HL-60/S4 treated with phorbol 12-myristate 13-acetate at 8.2 ng/mL for 4 days and 3 days (cell line): ENCODE results near the gene SPTB.

ENCODE experiments used
- in situ Hi-C: fragments of 300-500 bp; cut with MboI; formaldehyde crosslinking; loops from 2 replicates; pipeline ENCODE4 v1.15.0; 2022; ENCODE audit warnings: low sequenced_read_pairs

The SPTB gene

DNA sequence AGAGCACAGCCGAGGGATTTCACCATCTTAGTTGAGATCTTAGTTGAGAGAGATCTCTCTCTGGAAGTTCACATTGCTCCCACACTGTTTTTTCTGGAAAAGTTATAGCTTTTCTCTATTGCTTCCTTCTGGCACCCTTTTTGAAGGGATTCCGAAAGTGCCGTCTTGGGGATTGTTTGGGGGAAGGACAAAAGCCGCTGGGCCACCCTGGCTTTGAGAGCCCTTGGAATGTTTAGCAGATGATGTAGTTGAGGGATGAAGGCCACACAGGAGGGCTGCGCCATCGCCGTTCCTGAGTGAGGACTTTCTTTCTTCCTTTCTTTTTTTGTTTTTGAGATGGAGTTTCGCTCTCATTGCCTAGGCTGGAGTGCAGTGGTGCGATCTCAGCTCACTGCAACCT is 157.8 kb downstream of the SPTB start:
- in situ Hi-C loops, result no loop called here

DNA sequence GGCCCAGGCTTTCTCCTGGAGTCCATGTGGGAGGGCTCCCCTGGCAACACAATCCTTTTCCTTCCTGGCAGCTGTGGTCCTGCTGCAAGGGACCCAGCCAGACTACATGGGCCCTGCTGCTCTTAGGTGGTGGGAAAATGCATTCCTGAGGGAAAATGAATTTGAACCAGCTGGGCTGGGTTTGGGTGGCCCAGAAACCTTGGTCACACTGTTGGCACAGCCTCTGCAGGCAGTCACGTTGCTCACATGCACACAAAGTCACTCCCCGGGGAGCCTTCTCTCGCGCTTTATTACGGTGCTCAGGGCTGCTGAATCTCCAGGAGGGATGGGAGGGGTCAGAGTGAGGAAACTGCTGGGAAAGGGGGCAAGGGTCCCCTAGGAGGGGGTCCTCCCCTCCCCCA is 158.3 kb downstream of the SPTB start:
- in situ Hi-C loops, result no loop called here

DNA sequence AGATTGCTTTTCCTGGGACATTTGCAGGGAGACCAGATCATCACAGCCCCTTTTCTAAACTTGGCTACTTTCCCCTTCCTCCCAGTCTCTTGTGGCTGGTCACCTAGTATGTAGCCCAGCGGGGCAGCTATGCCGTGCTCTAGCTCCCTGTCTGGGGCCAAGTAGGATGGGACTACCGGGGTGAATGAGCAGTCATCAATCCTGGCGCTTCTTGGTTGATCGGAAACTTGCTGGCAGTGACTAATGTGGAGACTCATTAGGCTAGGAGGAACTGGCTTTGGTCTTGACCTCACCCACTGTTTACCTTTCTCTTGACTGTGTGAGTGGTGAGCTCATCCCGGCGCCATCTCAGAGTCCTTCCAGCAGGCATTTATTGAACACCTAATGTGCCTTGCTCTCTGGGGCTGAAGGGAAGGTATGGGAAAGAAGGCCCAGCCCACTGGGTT is 159.6 kb downstream of the SPTB start:
- in situ Hi-C loops, result no loop called here

DNA sequence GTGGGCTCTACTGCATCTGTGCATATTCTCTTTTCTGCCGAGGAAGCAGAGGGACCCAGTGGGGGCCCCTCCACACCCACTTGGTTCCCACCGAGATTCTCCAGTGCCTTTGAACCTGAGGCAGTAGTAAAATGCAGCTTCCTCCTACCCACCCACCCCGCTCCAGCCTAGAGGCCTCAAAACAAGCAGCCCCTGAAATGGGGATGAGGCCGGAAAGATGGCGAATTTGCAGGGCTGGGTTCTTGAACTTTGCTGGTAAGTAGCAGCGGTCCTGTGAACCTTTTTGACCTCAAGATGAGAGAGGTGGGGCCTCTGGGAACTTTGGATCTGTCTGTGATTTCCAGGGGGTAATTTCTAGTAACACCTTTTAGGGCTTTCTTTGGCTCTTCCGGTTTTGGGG is 160.1 kb downstream of the SPTB start:
- in situ Hi-C loops, result no loop called here

GRCh38 chr14:64718762-64719161 is 160.9 kb downstream of the SPTB start:
- in situ Hi-C loops, result no loop called here

DNA sequence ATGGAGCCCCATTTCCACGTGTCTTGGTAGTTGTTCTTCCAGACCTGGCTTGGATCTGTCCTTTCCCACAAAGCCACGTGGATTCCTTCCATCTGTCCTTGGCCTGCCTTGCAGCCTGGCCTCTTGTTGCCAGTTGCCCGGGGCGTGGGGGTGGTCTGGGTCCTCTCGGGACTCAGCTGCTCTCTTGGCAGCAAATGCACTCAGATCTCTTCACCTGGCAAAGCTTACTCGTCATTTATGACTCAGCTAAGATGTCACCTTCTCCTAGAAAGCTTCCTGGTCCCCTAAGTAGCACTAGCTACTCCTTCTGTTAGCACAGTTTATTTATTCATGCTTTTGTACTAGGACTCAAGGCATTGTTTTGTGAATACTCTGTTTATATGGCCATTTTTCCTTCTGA is 161.8 kb downstream of the SPTB start:
- in situ Hi-C loops, result no loop called here

- in situ Hi-C loops, result no loop called here
Observed at GRCh38 chr14:64715628-64716412, 163.9 kb downstream of the SPTB start.

DNA sequence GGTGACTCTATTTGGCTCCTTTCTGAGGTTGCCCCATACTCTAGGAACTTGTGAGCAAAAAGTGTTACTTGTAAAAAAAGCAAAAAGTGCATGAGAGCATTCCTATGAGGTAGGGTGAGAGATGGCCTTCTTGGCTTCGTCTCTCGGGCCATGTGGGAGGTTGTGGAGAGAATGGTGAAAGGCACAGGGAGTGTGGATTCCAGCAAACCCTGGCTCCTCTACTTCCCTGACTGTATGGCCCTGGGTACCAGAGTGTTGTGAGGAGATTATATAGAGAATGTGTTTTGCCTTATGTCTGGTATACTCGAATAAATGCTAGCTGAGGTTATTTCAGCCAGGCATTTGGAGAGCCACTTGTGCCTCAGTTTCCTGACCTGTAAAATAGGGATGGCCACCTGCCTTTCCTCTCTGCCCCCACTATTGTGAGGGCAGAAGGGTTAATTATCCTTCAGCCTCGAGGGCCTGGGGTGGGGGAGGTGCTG is 164.5 kb downstream of the SPTB start:
- in situ Hi-C loops, result no loop called here

DNA sequence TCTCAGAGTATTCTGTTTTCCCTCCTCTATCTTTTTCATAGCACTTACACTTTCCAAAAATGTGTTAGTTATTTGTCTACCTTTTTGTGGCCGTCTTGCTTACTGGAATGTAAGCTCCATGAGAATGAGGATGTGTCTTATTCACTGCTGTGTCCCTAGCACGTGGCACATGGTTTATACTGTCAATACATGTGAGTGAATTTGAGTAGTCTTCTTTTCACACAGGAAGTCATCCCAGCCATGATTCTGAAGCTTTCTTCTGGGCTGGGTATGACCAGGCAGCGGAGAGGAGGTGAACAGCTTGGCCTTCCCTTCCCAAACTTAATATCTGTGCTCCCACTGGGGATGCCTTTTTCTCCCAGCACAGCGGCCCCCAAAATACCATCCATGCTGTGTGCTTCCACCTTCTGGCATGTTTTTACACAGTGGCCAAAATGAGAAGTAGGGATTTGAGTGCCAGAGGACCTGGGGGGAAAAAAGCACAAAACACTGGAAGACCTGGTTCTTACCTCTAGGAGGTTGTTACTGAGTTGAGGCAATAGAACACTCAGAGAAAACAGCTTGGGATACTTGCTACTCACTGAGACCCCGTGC is 165.2 kb downstream of the SPTB start:
- in situ Hi-C loops, result no loop called here

GRCh38 chr14:64713677-64714076 is 166.0 kb downstream of the SPTB start:
- in situ Hi-C loops, result no loop called here

GRCh38 chr14:64711039-64711438 is 168.7 kb downstream of the SPTB start:
- in situ Hi-C loops, result no loop called here

DNA sequence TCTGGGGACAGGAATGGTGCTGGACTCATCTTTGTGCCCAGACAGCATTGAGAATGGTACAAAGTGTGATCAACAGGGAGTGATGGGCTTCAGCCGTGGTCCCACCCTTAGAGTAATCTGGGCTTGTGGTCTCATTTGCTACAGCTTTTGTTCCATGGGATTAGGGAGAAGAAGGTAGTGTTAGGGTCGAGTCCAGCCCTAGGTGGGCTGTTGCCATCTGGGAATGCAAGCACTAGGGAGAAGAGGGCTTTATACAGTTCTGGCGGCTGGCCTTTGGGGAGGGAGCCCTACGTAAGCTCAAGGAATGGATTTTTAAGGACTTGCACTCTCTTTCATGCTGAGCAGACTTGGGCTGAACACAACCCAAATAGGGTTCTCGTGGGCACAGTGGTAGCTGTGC is 170.6 kb downstream of the SPTB start:
- in situ Hi-C loops, result no loop called here

DNA sequence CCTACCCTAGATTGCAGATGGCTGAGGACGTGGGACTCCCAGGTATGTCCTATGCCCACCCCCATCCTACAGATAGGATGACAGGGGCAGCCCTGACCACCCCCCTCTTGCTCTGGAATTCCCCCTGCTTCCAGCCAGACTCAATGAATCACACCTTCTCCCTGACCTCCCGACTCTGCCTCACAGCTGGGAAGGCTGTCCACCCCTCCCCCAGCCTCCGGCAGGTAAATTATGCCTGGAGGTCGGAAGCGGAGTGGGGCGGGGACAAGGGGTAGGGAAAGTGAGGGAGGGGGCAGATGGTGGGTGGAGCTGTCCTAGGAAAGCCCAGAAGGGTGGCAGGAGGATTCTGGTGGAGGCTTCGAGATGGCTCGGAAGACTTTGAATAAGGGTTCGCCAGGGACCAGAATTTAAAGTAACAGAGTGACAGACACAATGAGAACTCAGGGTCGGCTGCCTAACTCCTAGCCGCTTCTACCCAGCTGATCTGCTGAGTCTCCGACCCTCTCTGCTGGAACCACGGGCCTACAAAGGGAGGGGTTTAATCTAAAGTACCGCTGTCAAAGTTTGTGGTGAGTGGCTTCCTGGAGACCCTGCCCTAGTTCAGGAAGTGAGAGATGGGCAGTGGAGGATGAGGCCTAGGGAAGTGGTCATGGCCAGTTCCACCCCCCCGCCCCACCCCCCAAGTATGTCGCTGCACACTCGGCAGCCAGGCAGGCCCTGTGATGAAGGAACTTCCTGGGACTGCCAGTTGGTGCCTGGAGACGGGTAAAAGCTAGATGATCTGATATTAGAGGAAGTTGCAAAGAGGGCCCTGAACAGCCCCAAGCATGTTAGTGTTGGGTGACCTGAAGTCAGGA is 171.3 kb downstream of the SPTB start:
- in situ Hi-C loops, result no loop called here

- in situ Hi-C loops, result no loop called here
Observed at GRCh38 chr14:64707661-64708060, 172.0 kb downstream of the SPTB start.

GRCh38 chr14:64706593-64707193 is 173.0 kb downstream of the SPTB start:
- in situ Hi-C loops, result no loop called here

- in situ Hi-C loops, result no loop called here
Observed at GRCh38 chr14:64706119-64706592, 173.6 kb downstream of the SPTB start.

- in situ Hi-C loops, result no loop called here
Observed at GRCh38 chr14:64705381-64706118, 174.2 kb downstream of the SPTB start.

GRCh38 chr14:64704743-64705380 is 174.8 kb downstream of the SPTB start:
- in situ Hi-C loops, result no loop called here

- in situ Hi-C loops, result no loop called here
Observed at GRCh38 chr14:64704143-64704742, 175.5 kb downstream of the SPTB start, which contains the start of gene PLEKHG3. Gene PLEKHG3 (plus strand): TSS chr14:64704424. CDS start chr14:64727632, 23,208 bp downstream.
